GM19395 (cell line): ENCODE results near the gene KLHL22.
"Not testable (repeated sequence)": the region's sequence is repeated elsewhere in the genome, so short reads cannot be mapped to it uniquely, and the experiment has no call there.

Experiments
- ATAC-seq: cut with Tn5 transposase; IDR thresholded peaks from one replicate; pipeline ENCODE4 v1.9.1; 2021; ENCODE audit warnings: mild to moderate bottlenecking, moderate library complexity; ENCODE audit not compliant: unreplicated experiment

The KLHL22 gene

DNA sequence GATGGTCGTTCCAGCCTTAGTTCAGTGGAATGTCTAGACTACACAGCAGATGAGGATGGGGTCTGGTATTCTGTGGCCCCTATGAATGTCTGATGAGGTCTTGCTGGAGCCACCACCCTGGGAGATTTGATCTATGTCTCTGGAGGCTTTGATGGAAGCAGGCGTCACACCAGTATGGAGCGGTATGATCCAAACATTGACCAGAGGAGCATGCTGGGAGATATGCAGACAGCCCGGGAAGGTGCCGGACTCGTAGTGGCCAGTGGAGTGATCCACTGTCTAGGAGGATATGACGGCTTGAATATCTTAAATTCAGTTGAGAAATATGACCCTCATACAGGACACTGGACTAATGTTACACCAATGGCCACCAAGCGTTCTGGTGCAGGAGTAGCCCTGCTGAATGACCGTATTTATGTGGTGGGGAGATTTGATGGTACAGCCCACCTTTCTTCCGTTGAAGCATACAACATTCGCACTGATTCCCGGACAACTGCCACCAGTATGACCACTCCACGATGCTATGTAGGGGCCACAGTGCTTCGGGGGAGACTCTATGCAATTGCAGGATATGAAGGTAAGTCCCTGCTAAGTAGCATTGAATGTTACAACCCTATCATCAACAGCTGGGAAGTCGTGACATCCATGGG is 44.3 kb downstream of the KLHL22 start:
- ATAC-seq = not testable (repeated sequence)

DNA sequence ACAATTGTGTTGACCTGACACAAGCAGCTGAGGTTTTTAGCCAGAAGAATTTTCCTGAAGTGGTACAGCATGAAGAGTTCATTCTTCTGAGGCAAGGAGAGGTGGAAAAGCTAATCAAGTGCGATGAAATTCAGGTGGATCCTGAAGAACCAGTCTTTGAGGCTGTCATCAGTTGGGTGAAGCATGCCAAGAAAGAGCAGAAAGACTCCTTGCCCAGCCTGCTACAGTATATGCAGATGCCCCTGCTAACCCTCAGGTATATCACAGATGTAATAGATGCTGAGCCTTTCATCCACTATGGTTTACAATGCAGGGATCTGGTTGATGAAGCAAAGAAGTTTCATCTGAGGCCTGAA is 45.1 kb downstream of the KLHL22 start:
- ATAC-seq = no peak

GRCh38 chr22:20449819-20450550 is 45.6 kb downstream of the KLHL22 start:
- ATAC-seq = no peak

GRCh38 chr22:20448630-20449029 is 47.0 kb downstream of the KLHL22 start:
- no peak for ATAC-seq

DNA sequence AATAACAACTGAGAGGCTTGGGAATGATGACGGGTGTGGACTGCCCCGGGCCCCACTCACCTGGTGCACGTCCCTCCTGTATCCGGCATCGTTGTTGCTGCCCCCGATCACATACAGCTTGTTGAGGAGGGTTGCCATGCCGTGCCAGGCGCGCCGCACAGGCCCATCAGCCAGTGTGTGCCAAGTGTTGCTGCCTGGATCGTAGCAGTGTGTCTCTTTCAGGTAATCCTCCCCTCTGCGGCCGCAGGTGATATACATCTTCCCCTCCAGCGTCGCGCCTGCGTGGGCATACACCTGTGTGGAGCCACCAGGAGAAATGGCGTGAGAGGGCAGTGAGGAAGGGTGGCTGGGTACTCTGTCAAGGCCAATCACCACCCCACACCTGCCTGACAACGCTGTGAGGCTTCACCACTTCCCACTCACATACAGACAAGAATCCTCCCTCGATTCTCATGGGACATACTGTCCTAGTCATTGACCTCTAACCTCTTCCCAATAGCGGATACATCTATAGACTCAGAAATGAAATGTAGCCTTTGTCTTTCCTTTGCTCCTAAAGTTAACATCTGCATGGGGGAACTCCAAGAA is 49.1 kb downstream of the KLHL22 start:
- no peak for ATAC-seq

GRCh38 chr22:20444325-20444724 is 51.3 kb downstream of the KLHL22 start:
- ATAC-seq = no peak

GRCh38 chr22:20442485-20443284 is 52.9 kb downstream of the KLHL22 start:
- ATAC-seq = no peak

DNA sequence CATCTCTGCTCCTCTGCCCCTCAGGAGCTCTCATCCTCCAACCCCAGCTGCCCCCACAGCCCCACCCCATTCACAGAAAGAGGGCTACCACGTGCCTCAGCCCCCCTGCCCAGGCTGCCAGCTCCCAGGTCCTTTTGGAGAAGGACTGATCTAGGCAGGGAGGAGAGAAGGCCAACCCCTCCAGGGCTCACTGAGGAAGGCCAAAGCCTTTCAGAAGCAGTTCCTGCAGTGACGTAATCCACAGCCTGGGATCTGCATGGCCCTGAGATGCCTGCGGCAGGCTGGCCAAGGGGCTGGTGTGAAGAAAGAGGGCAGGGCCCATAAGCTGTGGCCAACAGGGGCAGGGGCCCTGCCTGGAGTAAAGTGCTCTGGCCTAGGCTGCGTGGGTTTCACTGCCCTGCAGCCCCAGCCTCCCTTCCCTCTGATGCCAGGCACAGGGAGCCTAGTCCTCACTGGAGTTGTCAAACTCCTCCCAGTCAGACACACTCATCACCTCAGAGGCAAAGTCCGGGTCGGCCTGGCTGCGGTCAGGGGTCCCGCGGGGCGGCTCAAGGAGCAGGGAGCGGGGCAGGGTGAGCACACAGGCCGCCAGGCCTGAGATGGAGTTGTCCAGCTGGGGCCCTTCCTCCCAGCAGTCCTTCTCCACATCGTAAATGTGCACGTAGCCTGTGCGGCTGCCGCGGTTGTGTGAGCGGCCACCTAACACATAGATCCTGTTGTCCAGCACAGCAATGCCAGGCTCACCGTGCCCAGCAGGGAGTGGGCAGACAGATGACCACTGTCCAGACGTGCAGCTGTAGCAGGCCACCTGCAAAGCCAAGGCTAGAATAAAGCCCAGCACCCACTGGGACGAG is 53.7 kb downstream of the KLHL22 start:
- no peak for ATAC-seq

DNA sequence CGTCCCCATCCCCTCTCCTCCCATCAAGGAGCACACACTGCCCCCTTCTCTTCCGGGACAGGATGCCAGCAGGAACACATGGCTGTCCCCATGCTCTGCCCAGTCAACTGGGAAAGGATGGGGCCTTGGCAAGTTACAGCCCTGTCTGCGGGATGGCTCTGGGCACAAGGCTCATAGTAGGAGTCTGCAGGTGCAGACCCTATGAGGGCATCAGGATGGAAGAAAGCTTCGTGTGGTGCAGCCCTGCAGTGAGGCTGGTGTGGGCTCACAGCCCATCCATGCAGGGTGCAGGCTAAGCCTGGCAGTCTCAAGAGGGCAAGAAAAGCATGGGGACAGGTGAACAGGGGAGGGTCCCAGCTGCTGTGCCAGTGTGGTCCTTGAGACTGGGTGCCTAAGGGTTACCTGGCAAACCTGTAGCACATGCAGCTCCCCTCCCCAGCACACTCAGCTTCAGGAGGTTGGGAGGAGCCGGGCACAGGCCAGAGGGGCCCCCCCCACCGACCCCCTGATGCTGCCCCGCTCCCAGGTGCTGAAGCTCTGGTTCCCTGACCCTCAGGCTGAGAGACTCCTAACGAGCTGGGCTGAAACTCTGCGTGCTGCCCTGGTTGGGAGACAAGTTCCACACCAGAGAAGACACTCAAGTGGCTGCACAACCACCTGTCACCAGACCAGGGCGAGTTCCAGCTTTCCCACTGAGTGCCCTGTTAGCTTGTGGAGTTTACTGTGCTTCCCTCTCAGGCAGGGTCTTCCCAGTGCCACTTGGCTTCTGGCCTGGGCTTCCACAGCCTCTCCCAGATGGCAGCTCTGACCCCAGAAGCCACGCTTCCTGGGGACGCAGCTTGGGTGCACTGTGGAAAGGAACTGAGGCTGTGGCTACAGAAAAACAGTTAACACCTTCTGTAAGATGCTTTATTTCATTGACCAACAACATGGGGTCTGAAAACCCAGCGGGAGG is 54.7 kb downstream of the KLHL22 start:
- no peak for ATAC-seq

DNA sequence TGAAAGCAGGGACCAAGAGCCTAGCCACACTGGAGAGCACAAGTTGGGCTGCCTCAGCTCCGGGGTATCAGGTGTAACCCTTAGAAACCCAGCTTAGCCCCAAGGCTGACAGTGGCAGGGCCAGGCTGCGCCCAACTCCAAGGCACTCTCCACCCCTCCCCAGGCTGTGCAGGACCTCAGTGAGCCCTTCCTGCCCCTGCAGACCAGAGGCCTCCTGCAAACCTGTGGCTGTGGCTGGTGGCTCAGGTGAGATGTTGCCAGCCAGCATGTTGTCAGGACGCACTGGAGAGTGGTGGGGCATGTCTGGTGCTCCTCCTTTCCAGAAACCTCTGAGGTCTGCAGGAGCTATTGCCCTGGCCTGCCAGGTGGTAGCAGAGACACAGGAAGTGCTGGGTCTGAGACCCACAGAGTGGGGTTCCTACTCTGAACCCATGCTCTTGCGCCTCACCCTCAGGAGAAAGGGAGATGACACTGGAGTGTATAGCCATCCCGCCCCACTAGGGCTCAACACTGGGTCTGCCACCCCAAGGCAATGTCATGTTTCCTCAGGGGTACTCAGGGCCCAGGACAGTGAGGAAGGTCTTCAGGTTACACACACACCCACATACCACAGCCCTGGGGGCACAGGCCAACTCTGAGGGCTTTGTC is 55.5 kb downstream of the KLHL22 start:
- ATAC-seq = no peak

GRCh38 chr22:20439556-20439927 is 56.1 kb downstream of the KLHL22 start:
- ATAC-seq = no peak

- ATAC-seq = no peak
These were observed 56.7 kb downstream of the KLHL22 start for GRCh38 chr22:20438678-20439492.

DNA sequence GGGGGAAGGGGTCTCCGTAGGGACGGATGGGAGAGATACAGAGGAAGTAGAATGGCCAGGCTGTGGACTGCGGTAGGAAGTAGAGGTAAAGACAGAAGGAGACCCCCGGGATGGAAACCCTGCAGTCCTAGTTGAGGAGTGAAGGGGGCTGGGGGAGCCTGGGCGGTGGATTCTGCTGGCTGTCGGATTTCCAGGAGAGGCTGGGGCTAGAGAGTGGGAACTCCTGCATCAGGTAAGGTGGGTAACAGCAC is 57.2 kb downstream of the KLHL22 start:
- ATAC-seq = no peak

GRCh38 chr22:20437613-20438426 is 57.8 kb downstream of the KLHL22 start, which contains the start of gene SCARF2:
SCARF2 (minus strand) TSS chr22:20437825; CDS start chr22:20437754, 71 bp downstream.
- ATAC-seq = no peak

DNA sequence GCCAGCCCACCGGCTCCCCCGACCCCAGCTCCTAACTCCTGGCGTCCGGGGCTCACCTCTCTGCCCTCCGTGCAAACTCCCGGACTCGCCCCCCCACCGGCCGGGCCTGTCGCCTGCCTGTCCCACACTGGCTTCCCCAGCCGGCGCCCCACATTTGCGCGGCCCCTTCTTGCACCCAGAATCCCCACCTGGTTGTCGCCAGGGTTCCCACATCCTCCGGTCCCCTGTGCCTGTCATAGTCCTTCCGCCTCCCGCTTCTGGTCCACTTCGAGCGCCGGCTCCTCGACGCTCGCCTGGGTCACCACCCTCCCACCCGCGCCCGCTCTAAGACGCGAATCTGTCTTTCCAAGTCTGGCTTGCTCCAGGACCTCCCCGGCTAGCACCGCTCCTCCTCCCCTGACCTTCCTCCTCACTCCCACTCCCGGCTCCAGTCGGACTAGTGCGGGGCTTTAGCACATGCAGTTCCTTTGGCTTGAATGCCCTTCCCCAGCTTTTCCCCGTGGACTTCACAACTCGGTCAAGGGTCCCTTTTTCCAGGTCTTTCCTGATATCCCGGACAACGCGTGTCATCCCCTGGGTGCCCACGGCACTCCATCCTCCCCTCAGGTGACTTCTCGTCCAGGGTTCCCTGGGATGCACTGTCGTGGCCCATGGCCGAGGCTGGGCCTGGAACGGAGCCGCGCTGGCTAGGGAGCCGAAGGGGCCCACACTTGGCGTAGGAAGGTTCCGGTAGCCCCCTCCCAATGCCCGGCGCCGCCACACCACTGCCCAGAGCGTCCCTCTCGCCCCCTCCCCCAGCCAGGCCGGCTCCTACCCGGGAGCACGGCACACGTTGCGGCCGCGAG is 58.6 kb downstream of the KLHL22 start:
- ATAC-seq = no peak

- no peak for ATAC-seq
These were observed 59.3 kb downstream of the KLHL22 start for GRCh38 chr22:20436307-20436767.
